RWPE2 (cell line): ENCODE results near the gene FLYWCH2.

Experiments used
- ATAC-seq: fragments of 200-7000 bp; cut with Tn5 transposase; 3 replicates; pipeline ENCODE4 v1.9.1; 2021; ENCODE audit warnings: low read depth
- DNase-seq: peaks from one replicate; pipeline ENCODE4 v3.0.0-alpha.2; 2020; ENCODE audit warnings: low spot score
- H3K27ac ChIP-seq: fragments of 450-650 bp; 2 replicates; pipeline ENCODE4 v1.5.1; 2017; ENCODE audit warnings: mild to moderate bottlenecking; ENCODE audit not compliant: poor library complexity, severe bottlenecking
- H3K27me3 ChIP-seq: fragments of 250-450 bp; sonication (Bioruptor Pico); 2 replicates; pipeline ENCODE4 v1.5.1; 2021; ENCODE audit warnings: mild to moderate bottlenecking, moderate library complexity; ENCODE audit not compliant: insufficient read depth, poor library complexity, severe bottlenecking
- H3K36me3 ChIP-seq: fragments of 250-450 bp; sonication (Bioruptor Pico); 2 replicates; pipeline ENCODE4 v1.5.1; 2020; ENCODE audit warnings: low read depth, mild to moderate bottlenecking, moderate library complexity
- H3K4me1 ChIP-seq: fragments of 250-450 bp; sonication (Bioruptor Pico); 2 replicates; pipeline ENCODE4 v1.5.1; 2021; ENCODE audit warnings: mild to moderate bottlenecking, moderate library complexity; ENCODE audit not compliant: insufficient read depth, poor library complexity, severe bottlenecking
- H3K4me3 ChIP-seq: fragments of 250-450 bp; sonication (Bioruptor Pico); 2 replicates; pipeline ENCODE4 v1.5.1; 2021; ENCODE audit warnings: mild to moderate bottlenecking, moderate library complexity; ENCODE audit not compliant: severe bottlenecking
- H3K9me3 ChIP-seq: fragments of 250-450 bp; sonication (Bioruptor Pico); 2 replicates; pipeline ENCODE4 v1.5.1; 2021; ENCODE audit warnings: mild to moderate bottlenecking, moderate library complexity; ENCODE audit not compliant: severe bottlenecking
- TF ChIP-seq, protein P1 (sequence below): fragments of 450-650 bp; IDR thresholded peaks from one replicate; pipeline ENCODE4 v1.5.1; 2017; ENCODE audit warnings: mild to moderate bottlenecking, moderate library complexity; ENCODE audit not compliant: poor library complexity, severe bottlenecking

Gene FLYWCH2

DNA sequence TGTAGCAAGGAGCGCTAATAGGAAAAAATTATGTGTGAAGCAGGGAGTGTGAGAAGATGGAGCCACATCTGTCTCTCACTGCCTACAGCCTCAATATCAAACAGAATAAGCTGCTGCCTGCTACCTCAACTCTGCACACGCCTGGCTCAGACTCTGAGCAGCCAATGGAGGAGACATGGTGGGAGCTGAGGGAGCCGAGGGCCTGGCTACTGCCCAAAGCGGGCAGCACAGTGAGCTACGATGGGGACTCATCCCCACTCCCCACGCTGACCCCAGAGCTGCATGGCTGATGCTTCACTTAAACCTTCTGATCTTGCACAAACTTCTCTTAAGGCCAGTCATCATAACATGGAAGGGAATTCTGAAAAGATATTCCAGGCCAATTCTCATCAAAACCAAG lies 11.1 kb upstream of the FLYWCH2 start:
- Histone ChIP-seq H3K4me1 (peaks cover 5% of the 10 kb centered on the region), H3K36me3 (no peaks in the 10 kb centered on the region), H3K27ac (no peak overlapping the region), H3K9me3 (no peaks in the 10 kb centered on the region), H3K4me3 (no peak overlapping the region), H3K27me3 (no peaks in the 10 kb centered on the region)
- ATAC-seq = no peak
- DNase-seq = no peak
- TF ChIP-seq, protein P1, sequence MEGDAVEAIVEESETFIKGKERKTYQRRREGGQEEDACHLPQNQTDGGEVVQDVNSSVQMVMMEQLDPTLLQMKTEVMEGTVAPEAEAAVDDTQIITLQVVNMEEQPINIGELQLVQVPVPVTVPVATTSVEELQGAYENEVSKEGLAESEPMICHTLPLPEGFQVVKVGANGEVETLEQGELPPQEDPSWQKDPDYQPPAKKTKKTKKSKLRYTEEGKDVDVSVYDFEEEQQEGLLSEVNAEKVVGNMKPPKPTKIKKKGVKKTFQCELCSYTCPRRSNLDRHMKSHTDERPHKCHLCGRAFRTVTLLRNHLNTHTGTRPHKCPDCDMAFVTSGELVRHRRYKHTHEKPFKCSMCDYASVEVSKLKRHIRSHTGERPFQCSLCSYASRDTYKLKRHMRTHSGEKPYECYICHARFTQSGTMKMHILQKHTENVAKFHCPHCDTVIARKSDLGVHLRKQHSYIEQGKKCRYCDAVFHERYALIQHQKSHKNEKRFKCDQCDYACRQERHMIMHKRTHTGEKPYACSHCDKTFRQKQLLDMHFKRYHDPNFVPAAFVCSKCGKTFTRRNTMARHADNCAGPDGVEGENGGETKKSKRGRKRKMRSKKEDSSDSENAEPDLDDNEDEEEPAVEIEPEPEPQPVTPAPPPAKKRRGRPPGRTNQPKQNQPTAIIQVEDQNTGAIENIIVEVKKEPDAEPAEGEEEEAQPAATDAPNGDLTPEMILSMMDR = no peak

DNA sequence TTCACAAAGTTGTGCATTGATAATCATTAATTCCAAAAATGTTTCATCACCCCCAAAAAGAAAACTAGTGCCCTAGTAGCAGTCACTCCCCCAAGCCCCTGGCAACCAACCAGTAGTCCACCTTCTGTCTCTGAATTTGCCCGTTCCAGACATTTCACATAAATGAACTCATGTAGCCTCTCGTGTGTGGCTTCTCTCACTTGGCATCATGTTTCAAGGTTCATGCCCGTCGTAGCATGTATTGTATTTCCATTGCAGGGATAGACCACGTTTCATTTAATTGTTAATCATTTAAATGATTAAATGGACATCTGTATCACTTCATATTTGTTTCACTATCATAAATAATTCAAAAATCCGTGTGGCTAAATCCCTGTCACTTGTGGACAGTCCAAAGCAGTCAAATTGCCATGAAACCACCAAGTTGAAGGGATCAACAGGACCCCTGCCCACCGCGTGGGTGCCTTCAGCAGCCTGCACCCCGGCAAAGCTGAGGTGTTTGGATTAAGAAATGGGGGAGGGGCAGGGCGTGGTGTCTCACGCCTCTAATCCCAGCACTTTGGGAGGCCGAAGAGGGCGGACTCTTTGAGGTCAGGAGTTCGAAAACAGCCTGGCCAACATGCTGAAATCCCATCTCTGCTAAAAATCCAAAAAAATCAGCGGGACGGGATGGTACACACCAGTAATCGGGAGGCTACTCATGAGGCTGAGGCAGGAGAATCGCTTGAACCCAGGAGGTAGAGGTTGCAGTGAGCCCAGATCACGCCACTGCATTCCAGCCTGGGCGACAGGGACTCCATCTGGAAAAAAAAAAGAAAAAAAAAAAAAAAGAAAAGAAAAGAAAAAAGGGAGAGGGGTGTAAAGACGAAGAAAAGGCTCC lies 8.7 kb upstream of the FLYWCH2 start:
- Histone ChIP-seq H3K4me3 (no peak overlapping the region), H3K4me1 (peaks cover 5% of the 10 kb centered on the region), H3K36me3 (no peaks in the 10 kb centered on the region), H3K9me3 (no peaks in the 10 kb centered on the region), H3K27me3 (no peaks in the 10 kb centered on the region), H3K27ac (no peak overlapping the region)
- TF ChIP-seq, protein P1 = no peak
- ATAC-seq = no peak
- DNase-seq = no peak

DNA sequence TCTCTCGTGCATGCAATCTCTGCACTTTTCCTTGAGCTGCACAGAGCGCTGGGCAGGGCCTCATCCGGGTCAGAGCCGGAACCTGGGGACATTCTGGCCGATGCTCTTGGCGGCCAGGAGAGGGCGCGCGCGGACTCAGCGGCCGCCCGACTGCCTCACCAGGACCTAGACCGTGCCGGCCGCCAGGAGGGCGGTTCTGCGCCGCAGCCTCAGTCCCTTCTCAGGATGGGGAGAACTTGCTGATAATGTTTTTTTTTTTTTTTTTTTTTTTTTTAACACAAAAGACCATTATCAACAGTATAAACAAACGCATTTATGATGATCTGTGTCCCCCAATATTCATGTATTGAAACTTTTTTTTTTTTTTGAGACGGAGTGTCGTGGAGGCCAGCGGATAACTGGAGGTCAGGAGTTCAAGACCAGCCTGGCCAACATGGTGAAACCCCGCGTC lies 8.1 kb upstream of the FLYWCH2 start:
- no peaks in the 10 kb centered on the region for H3K9me3 ChIP-seq
- no peaks in the 10 kb centered on the region for H3K27me3 ChIP-seq
- H3K4me1 ChIP-seq = peaks cover 5% of the 10 kb centered on the region
- DNase-seq (peak; percentile 70), ATAC-seq (peak; percentile 95)
- TF ChIP-seq, protein P1 = peak; percentile 95
- no peaks in the 10 kb centered on the region for H3K36me3 ChIP-seq
- no peak overlapping the region for H3K4me3 ChIP-seq
- no peak overlapping the region for H3K27ac ChIP-seq

DNA sequence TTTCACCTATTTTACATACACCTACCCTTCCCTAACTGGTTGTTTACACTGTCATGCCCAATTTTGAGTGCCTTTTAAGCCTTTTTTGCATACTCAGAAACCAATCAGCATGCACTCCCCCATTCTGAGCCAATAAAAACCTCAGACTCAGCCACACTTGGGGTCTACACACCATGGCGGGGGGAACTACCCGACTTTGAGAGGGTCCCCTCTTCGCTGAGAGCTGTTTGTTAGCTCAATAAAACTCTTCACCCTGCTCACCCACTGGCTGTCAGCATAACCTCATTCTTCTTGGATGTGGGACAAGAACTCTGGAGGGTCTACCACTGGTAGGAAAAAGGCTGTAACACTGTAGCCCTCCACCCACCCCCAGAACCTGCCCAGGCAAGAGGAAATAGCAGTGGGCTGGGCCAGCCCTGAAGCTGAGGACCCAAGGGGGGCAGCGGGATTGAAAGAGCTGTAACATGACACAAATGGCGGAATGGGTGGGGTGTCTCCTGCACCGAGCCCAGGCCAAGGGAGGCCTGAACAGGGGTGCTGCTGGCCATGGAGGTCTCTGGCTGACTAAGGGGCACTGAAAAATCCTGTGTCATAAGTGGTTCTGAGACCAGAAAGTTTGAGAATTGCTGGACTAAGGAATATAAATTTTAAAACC lies 3.0 kb upstream of the FLYWCH2 start:
- no peak overlapping the region for H3K27ac ChIP-seq
- H3K27me3 ChIP-seq = no peaks in the 10 kb centered on the region
- no peaks in the 10 kb centered on the region for H3K4me1 ChIP-seq
- no peaks in the 10 kb centered on the region for H3K9me3 ChIP-seq
- no peak overlapping the region for H3K4me3 ChIP-seq
- ATAC-seq = no peak
- no peak for DNase-seq
- no peaks in the 10 kb centered on the region for H3K36me3 ChIP-seq
- TF ChIP-seq, protein P1 = no peak
